MCF 10A (cell line): ENCODE measurements around the gene TNS3. TPM values are rescaled to one million over a fixed set of nuclear protein-coding genes. Genes with fewer than 3 reads are reported as not detected.
A peak's percentile ranks its signal among the peaks of the same experiment; 100 is the strongest.

Source experiments
- BruUV-seq: library from RNA; stranded (reverse); fragments of 400-500 nt; replicated peaks from 2 replicates; lab custom pipeline; 2021; lab: Mats Ljungman, UMichigan
- CTCF ChIA-PET: fragments of 300-600 bp; sonication (Branson Sonifier 250); formaldehyde crosslinking; extraction: SDS; loops from one replicate; lab custom pipeline; 2021; ENCODE audit warnings: antibody characterized with exemption, inconsistent platforms; lab: Yijun Ruan, JAX
- POLR2A ChIA-PET: fragments of 300-600, 350-650 bp; sonication (Branson Sonifier 250); formaldehyde crosslinking; extraction: SDS; loops from one replicate; lab custom pipeline; 2020; ENCODE audit warnings: antibody characterized with exemption, inconsistent platforms; lab: Yijun Ruan, JAX
- DNase-seq: peaks from one replicate; pipeline ENCODE4 v3.0.0-alpha.2; 2018; ENCODE audit not compliant: unreplicated experiment
- H3K27ac Mint-ChIP-seq: one replicate; pipeline ENCODE4 v1.8.0; 2022; ENCODE audit warnings: mild to moderate bottlenecking, low read depth, mixed read lengths; ENCODE audit not compliant: unreplicated experiment
- H3K27me3 Mint-ChIP-seq: one replicate; pipeline ENCODE4 v1.8.0; 2022; ENCODE audit warnings: mixed read lengths; ENCODE audit not compliant: insufficient read depth, unreplicated experiment
- H3K36me3 Mint-ChIP-seq: one replicate; pipeline ENCODE4 v1.8.0; 2022; ENCODE audit warnings: mild to moderate bottlenecking, moderate library complexity, mixed read lengths; ENCODE audit not compliant: insufficient read depth, unreplicated experiment
- H3K4me1 Mint-ChIP-seq: one replicate; pipeline ENCODE4 v1.8.0; 2022; ENCODE audit warnings: mixed read lengths; ENCODE audit not compliant: insufficient read depth, unreplicated experiment
- H3K4me3 Mint-ChIP-seq: one replicate; pipeline ENCODE4 v1.8.0; 2022; ENCODE audit warnings: mild to moderate bottlenecking, moderate library complexity, mixed read lengths; ENCODE audit not compliant: unreplicated experiment
- H3K9me3 Mint-ChIP-seq: one replicate; pipeline ENCODE4 v1.8.0; 2022; ENCODE audit warnings: mixed read lengths; ENCODE audit not compliant: unreplicated experiment
- CTCF ChIP-seq: fragments of 200-600 bp; IDR thresholded peaks from one replicate; pipeline ENCODE4 v1.8.0; 2022; ENCODE audit warnings: antibody characterized with exemption, mild to moderate bottlenecking; ENCODE audit not compliant: unreplicated experiment
- intact Hi-C: fragments of 100-400 bp; cut with micrococcal nuclease; formaldehyde crosslinking; loops from 2 replicates; pipeline ENCODE4 v1.14.1; 2022
- total RNA-seq: library from RNA; stranded (reverse); gene quantifications from 2 replicates; pipeline ENCODE4 v1.2.3, GENCODE V29; 2022

TNS3 gene
- total RNA-seq, 1 experiment from 2014 or later: 30.1 TPM

- DNase-seq: no peak
- POLR2A ChIA-PET: interaction anchor here (0.7 to 2.1 kb wide), 5 partner anchors 70 to 552 kb away, joined by 3 to 12 read pairs (median 5); no protein-coding TSS in a partner anchor
- no TSS peak for BruUV-seq
- Mint-ChIP-seq H3K4me3 (no peak overlapping the region), H3K27ac (no peak overlapping the region), H3K4me1 (peaks cover 11% of the 10 kb centered on the region), H3K36me3 (peaks cover 10% of the 10 kb centered on the region), H3K9me3 (peaks cover 4% of the 10 kb centered on the region), H3K27me3 (no peaks in the 10 kb centered on the region)
- intact Hi-C loops: loop anchor here (1.0 to 10.0 kb wide), 7 partner anchors 71 to 888 kb away; no protein-coding TSS in a partner anchor
- no peak for TF ChIP-seq CTCF
- CTCF ChIA-PET: interaction anchor here (0.6 to 3.1 kb wide), 95 partner anchors 8 to 1390 kb away, joined by 3 to 37 read pairs (median 4); no protein-coding TSS in a partner anchor
Observed at GRCh38 chr7:47266799-47267198, 315.1 kb downstream of the TNS3 start.

DNA sequence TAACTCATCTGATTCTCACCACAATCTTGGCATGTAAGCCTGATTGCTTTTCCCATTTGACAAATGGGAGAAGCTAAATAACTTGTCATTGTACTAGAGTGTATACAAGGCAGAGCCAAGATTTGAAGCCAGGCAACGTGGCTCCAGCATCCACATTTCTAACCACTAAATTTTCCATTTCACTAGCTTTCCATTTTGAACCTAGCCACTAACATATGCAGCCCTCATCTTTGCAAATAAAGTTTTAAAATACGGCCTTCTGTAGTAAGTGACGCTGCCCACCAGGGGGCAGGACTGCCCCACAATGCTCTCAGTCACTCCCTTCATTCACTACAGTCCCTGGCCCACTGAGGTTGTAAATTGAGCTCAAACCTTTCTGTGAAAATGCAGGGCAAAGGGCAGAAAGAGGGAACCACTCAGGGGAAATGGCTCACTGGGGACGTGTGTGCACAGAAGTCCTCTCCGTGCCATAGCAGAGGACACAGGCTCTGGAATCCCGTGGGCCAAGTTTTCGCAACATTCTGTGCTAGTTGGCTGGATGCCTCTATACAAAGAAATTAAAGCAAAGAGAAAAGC lies 315.7 kb downstream of the TNS3 start:
- ChIA-PET CTCF (interaction anchor here (0.6 to 3.1 kb wide), 113 partner anchors 9 to 1389 kb away, joined by 3 to 37 read pairs (median 4); no protein-coding TSS in a partner anchor), POLR2A (interaction anchor here (0.5 to 2.1 kb wide), 6 partner anchors 27 to 553 kb away, joined by 3 to 12 read pairs (median 4); no protein-coding TSS in a partner anchor)
- intact Hi-C loops: loop anchor here (1.0 to 10.0 kb wide), 7 partner anchors 71 to 889 kb away; no protein-coding TSS in a partner anchor
- no TSS peak for BruUV-seq
- no peak overlapping the region for H3K4me3 Mint-ChIP-seq
- H3K36me3 Mint-ChIP-seq: peaks cover 10% of the 10 kb centered on the region
- DNase-seq: peak; percentile 75
- peak; percentile 88 for TF ChIP-seq CTCF
- H3K4me1 Mint-ChIP-seq: peaks cover 11% of the 10 kb centered on the region
- no peaks in the 10 kb centered on the region for H3K9me3 Mint-ChIP-seq
- H3K27ac Mint-ChIP-seq: no peak overlapping the region
- H3K27me3 Mint-ChIP-seq: no peaks in the 10 kb centered on the region

GRCh38 chr7:47265621-47266020 lies 316.3 kb downstream of the TNS3 start:
- no peak overlapping the region for H3K4me3 Mint-ChIP-seq
- no peaks in the 10 kb centered on the region for H3K27me3 Mint-ChIP-seq
- peaks cover 11% of the 10 kb centered on the region for H3K4me1 Mint-ChIP-seq
- BruUV-seq: no TSS peak
- intact Hi-C loops: loop anchor here (1.0 to 10.0 kb wide), 7 partner anchors 72 to 889 kb away; no protein-coding TSS in a partner anchor
- CTCF ChIA-PET: interaction anchor here (0.6 to 3.1 kb wide), 95 partner anchors 9 to 1366 kb away, joined by 3 to 37 read pairs (median 4); no protein-coding TSS in a partner anchor
- no peak for DNase-seq
- TF ChIP-seq CTCF: no peak
- H3K36me3 Mint-ChIP-seq: peaks cover 10% of the 10 kb centered on the region
- no peaks in the 10 kb centered on the region for H3K9me3 Mint-ChIP-seq
- no peak overlapping the region for H3K27ac Mint-ChIP-seq
- POLR2A ChIA-PET: interaction anchor here (0.5 to 2.1 kb wide), 4 partner anchors 26 to 553 kb away, joined by 3 to 12 read pairs (median 4); no protein-coding TSS in a partner anchor

DNA sequence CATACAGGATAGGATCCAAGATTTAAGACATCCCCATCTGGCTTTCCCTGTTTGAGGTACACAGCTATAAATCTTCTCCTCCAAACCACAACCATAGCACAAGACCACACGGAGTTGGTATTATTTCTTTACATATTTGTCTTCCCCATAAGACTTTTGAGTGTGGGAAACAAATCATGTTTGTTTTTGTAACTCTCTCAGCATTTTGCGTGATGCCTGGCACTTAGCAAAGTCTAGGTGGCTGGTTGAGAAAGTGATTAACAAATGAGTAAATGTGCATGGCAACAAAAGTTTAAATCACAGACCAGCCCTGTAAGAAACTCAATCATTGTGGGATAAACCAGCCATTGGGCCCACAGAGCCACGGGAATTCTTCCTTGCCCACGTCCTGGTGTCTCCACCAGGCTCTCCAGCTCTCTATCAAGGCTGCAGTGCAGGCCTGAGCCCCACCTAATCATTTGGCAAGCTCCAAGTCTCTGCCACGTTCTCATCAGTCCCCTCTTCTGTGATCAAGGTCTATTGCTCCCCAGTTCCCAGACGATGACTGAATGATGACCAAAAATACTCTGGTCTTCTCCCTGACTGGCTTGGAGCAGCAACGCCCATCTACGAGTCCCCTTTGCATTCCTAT lies 317.8 kb downstream of the TNS3 start:
- CTCF ChIA-PET: interaction anchor here (0.5 to 1.5 kb wide), 6 partner anchors 9 to 892 kb away, joined by 3 to 11 read pairs (median 3); no protein-coding TSS in a partner anchor

More for the DNA sequence above, 317.8 kb downstream of the TNS3 start:
- Mint-ChIP-seq H3K36me3 (peaks cover 10% of the 10 kb centered on the region), H3K9me3 (peaks cover 7% of the 10 kb centered on the region), H3K4me3 (no peak overlapping the region), H3K27ac (no peak overlapping the region), H3K27me3 (no peaks in the 10 kb centered on the region), H3K4me1 (peaks cover 11% of the 10 kb centered on the region)
- POLR2A ChIA-PET: no interaction called here
- no peak for TF ChIP-seq CTCF
- no peak for DNase-seq
- BruUV-seq: no TSS peak
- intact Hi-C loops: loop anchor here (10.0 kb wide), 1 partner anchor 891 kb away; no protein-coding TSS in a partner anchor
